DOHH2 (cell line): ENCODE measurements around the gene COL27A1.

Source experiments
- H3F3A ChIP-seq: fragments of 200-600 bp; sonication (generic), shearing (Covaris generic); 2 replicates; pipeline ENCODE4 v1.6.0; 2016; ENCODE audit warnings: antibody characterized with exemption, mild to moderate bottlenecking; ENCODE audit not compliant: control insufficient read depth, insufficient read depth
- H3K27ac ChIP-seq: fragments of 200-600 bp; sonication (generic); 2 replicates; pipeline ENCODE4 v1.5.1; 2014; ENCODE audit warnings: low read depth, mild to moderate bottlenecking, low read length, moderate library complexity
- H3K27me3 ChIP-seq: fragments of 200-600 bp; sonication (generic); 2 replicates; pipeline ENCODE4 v1.6.1; 2014; ENCODE audit warnings: mild to moderate bottlenecking, low read length, mixed read lengths; ENCODE audit not compliant: control insufficient read depth
- H3K36me3 ChIP-seq: fragments of 200-600 bp; sonication (generic); 2 replicates; pipeline ENCODE4 v1.6.1; 2014; ENCODE audit warnings: mild to moderate bottlenecking, low read length, moderate library complexity, mixed read lengths; ENCODE audit not compliant: control insufficient read depth
- H3K4me1 ChIP-seq: fragments of 200-600 bp; sonication (generic); 2 replicates; pipeline ENCODE4 v1.6.1; 2014; ENCODE audit warnings: mild to moderate bottlenecking, low read length, mixed read lengths; ENCODE audit not compliant: control insufficient read depth
- H3K4me2 ChIP-seq: fragments of 200-600 bp; sonication (generic); 2 replicates; pipeline ENCODE4 v1.6.0; 2014; ENCODE audit warnings: mild to moderate bottlenecking, low read length, moderate library complexity
- H3K4me3 ChIP-seq: fragments of 200-600 bp; sonication (generic); 2 replicates; pipeline ENCODE4 v1.5.1; 2014; ENCODE audit warnings: mild to moderate bottlenecking, low read length, mixed read lengths
- H3K79me2 ChIP-seq: fragments of 200-600 bp; sonication (generic); 2 replicates; pipeline ENCODE4 v1.6.1; 2014; ENCODE audit warnings: mild to moderate bottlenecking, low read length, mixed read lengths; ENCODE audit not compliant: control insufficient read depth
- H3K9me2 ChIP-seq: fragments of 200-600 bp; sonication (generic); replicated peaks from 2 replicates; pipeline ENCODE4 v1.6.1; 2014; ENCODE audit warnings: mild to moderate bottlenecking, low read length, mixed read lengths; ENCODE audit not compliant: control insufficient read depth
- H3K9me3 ChIP-seq: fragments of 200-600 bp; sonication (generic); 2 replicates; pipeline ENCODE4 v1.6.1; 2014; ENCODE audit warnings: antibody characterized with exemption, low read length, mixed read lengths; ENCODE audit not compliant: control insufficient read depth, insufficient read depth
- H4K20me1 ChIP-seq: fragments of 200-600 bp; sonication (generic); 2 replicates; pipeline ENCODE4 v1.6.0; 2014; ENCODE audit warnings: low read depth, mild to moderate bottlenecking, antibody characterized with exemption, low read length, moderate library complexity; ENCODE audit not compliant: control insufficient read depth, insufficient read depth
- EZH2phosphoT487 ChIP-seq: fragments of 200-600 bp; sonication (generic); IDR thresholded peaks from 2 replicates; pipeline ENCODE4 v1.6.1; 2017; ENCODE audit warnings: borderline replicate concordance, mild to moderate bottlenecking, antibody characterized with exemption, low read length, moderate library complexity, mixed read lengths
- TF ChIP-seq, protein P1 (sequence below): fragments of 200-600 bp; sonication (generic); IDR thresholded peaks from one replicate; pipeline ENCODE4 v1.5.1; 2014; ENCODE audit warnings: antibody characterized with exemption, mild to moderate bottlenecking, low read depth, low read length; ENCODE audit not compliant: poor library complexity, severe bottlenecking

COL27A1 gene

DNA sequence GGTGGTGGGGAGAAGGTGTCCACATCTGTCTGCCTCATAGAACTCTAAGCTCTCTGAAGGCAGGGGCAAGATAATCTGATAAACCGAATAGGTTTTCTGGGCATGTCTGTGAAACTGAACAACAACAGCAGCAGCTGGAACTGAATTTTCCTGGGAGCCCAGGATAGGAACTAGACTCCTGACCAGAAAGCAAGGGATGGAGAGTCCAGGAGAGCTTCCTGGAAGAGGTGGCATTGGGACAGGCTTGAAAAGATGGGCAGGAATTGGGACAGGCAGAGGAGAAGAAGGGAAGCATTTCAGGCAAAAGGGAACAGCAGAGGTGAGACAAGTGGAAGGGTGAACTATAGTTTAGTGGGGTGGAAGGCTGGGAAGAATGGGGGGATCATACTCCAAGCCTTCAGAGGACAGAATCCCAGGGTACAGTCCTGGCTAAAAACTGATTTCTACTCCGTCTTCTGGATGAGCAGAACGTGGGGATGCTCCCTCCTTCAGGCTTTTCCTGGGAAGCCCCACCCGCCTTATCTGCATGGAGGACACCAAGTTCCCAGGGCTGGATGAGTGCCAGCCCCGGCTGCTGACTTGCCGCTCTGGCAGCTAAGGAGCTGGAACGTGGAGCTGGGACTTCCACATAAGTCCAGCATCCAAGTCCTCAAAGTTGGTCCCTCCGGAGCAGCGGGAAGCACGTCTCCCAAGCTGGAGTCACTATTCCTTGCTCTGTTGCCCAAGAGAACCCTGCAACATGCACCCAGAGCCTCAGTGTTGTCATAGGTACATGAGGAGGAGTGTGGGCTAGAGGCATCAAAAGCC lies 42.4 kb upstream of the COL27A1 start:
- Histone ChIP-seq H3K36me3 (no peaks in the 10 kb centered on the region), H3K27me3 (peaks cover 16% of the 10 kb centered on the region), H3K79me2 (no peaks in the 10 kb centered on the region), H3F3A (no peaks in the 10 kb centered on the region), H3K9me2 (no peaks in the 10 kb centered on the region), H3K4me3 (no peak overlapping the region), H3K9me3 (no peaks in the 10 kb centered on the region), H3K27ac (no peak overlapping the region), H3K4me2 (no peak overlapping the region), H3K4me1 (no peaks in the 10 kb centered on the region), H4K20me1 (no peaks in the 10 kb centered on the region)
- no peak for TF ChIP-seq EZH2phosphoT487
- TF ChIP-seq, protein P1, sequence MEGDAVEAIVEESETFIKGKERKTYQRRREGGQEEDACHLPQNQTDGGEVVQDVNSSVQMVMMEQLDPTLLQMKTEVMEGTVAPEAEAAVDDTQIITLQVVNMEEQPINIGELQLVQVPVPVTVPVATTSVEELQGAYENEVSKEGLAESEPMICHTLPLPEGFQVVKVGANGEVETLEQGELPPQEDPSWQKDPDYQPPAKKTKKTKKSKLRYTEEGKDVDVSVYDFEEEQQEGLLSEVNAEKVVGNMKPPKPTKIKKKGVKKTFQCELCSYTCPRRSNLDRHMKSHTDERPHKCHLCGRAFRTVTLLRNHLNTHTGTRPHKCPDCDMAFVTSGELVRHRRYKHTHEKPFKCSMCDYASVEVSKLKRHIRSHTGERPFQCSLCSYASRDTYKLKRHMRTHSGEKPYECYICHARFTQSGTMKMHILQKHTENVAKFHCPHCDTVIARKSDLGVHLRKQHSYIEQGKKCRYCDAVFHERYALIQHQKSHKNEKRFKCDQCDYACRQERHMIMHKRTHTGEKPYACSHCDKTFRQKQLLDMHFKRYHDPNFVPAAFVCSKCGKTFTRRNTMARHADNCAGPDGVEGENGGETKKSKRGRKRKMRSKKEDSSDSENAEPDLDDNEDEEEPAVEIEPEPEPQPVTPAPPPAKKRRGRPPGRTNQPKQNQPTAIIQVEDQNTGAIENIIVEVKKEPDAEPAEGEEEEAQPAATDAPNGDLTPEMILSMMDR = no peak

DNA sequence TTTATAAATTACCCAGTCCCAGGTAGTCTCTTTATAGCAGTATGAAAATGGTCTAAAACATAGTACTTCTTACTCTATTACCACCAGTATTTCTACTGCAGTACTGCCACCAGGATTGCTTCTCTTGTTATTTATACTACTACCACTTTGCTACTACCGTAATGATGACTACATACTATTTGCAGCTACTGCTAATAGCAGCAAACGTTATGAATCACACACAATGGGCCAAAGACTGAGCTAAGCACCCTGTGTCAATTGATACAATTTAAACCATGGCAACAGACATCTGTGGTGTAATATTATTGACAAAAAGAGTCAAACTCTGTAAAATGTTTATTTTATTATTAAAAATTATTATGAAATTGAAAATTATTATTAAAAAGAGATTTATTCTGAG lies 41.0 kb upstream of the COL27A1 start:
- H3K27ac ChIP-seq = no peak overlapping the region
- no peak overlapping the region for H3K4me3 ChIP-seq
- no peaks in the 10 kb centered on the region for H4K20me1 ChIP-seq
- TF ChIP-seq EZH2phosphoT487 = no peak
- TF ChIP-seq, protein P1 = no peak
- H3K4me1 ChIP-seq = no peaks in the 10 kb centered on the region
- H3K79me2 ChIP-seq = no peaks in the 10 kb centered on the region
- no peaks in the 10 kb centered on the region for H3F3A ChIP-seq
- no peaks in the 10 kb centered on the region for H3K9me3 ChIP-seq
- H3K9me2 ChIP-seq = no peaks in the 10 kb centered on the region
- no peaks in the 10 kb centered on the region for H3K36me3 ChIP-seq
- H3K4me2 ChIP-seq = no peak overlapping the region
- H3K27me3 ChIP-seq = peaks cover 19% of the 10 kb centered on the region

DNA sequence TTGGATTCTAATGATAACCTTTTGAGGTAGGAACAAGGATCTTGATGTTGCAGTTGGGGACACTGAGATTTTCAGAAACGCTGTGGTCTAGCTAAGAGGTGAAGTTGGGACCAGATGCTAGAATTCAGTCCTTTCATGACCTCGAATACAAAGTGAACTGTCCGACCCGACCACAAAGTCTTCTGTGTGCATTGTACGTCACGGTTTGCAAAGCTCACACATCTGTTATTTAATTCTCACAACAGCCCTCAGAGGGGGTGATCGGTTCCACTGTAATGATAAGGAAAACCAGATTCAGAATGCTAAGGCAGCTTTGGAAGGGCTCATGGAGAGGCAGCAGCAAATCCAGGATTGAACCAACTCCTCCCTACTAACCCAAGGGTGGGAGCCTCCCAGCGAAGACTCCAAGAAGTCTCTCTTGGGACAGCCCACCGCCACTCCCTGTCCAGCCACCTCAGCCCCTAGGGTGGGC lies 39.6 kb upstream of the COL27A1 start:
- Histone ChIP-seq H3K36me3 (no peaks in the 10 kb centered on the region), H3K4me2 (no peak overlapping the region), H3K27me3 (peaks cover 19% of the 10 kb centered on the region), H3K4me1 (no peaks in the 10 kb centered on the region), H3K27ac (no peak overlapping the region), H3K9me3 (no peaks in the 10 kb centered on the region), H3K79me2 (no peaks in the 10 kb centered on the region), H3F3A (no peaks in the 10 kb centered on the region), H3K9me2 (no peaks in the 10 kb centered on the region), H4K20me1 (no peaks in the 10 kb centered on the region), H3K4me3 (no peak overlapping the region)
- TF ChIP-seq, protein P1 = no peak
- no peak for TF ChIP-seq EZH2phosphoT487
